ENCODE results near the gene FBXO24. TPM values are rescaled to one million over a fixed set of nuclear protein-coding genes. Genes with fewer than 3 reads are reported as not detected.
A peak's percentile ranks its signal among the peaks of the same experiment; 100 is the strongest.

FBXO24 gene
- total and polyA plus RNA-seq, 10 of the 15 experiments (the other 5 are each of a cell fraction or from before 2014, with no cell fraction given): 0.11 to 0.96 (median 0.27) TPM; not detected in 4

GRCh38 chr7:100545360-100546128 is 40.6 kb upstream of the FBXO24 start (continued):
- no peak for TF ChIP-seq ZBTB33 (IDR thresholded peaks at IDR 0.05)
- no peak for TF ChIP-seq MYB (IDR thresholded peaks at IDR 0.05; ENCODE audit: borderline replicate concordance, low read depth, low read length)
- TF ChIP-seq TCF12 (IDR thresholded peaks at IDR 0.05; ENCODE audit: low read depth, low read length): 0 out of 2 replicates have a peak, but pooled peaks have one; percentile 24
- TF ChIP-seq JUNB (IDR thresholded peaks at IDR 0.05): peak; percentile 94
- TF ChIP-seq ASH2L (IDR thresholded peaks at IDR 0.05; ENCODE audit: borderline replicate concordance, low read depth): 0 out of 2 replicates have a peak, but pooled peaks have one; percentile 14
- no peak for TF ChIP-seq USF1 (IDR thresholded peaks at IDR 0.05; ENCODE audit: borderline replicate concordance, extremely low read length, insufficient read depth, low read depth, low read length)
- 0 out of 2 replicates have a peak, but pooled peaks have one; percentile 56 for TF ChIP-seq RAD51 (IDR thresholded peaks at IDR 0.05)
- no peak for TF ChIP-seq HDAC6 (IDR thresholded peaks at IDR 0.05; ENCODE audit: unreplicated experiment)
- TF ChIP-seq ELK1 (IDR thresholded peaks at IDR 0.05; ENCODE audit: low read depth, low read length): no peak
- no peak for TF ChIP-seq ATF3 (IDR thresholded peaks at IDR 0.05; ENCODE audit: borderline replicate concordance, extremely low read depth, low read depth, low read length)
- no peak for TF ChIP-seq PAX8 (IDR thresholded peaks at IDR 0.05)
- peak; percentile 73; the same call in 1 of the 2 replicates for TF ChIP-seq EED (IDR thresholded peaks at IDR 0.05; ENCODE audit: low read depth)
- peak in 1 of 2 experiments; percentile 67; a peak in 1 of 4 replicates for TF ChIP-seq BHLHE40 (IDR thresholded peaks at IDR 0.05; ENCODE audit: borderline replicate concordance in 1 of 2, low read depth in 2 of 2, low read length in 1 of 2)
- peak; percentile 45 for TF ChIP-seq SP1 (IDR thresholded peaks at IDR 0.05; ENCODE audit: low read depth, low read length)
- TF ChIP-seq MEF2B (IDR thresholded peaks at IDR 0.05; ENCODE audit: partially characterized antibody, poor library complexity, severe bottlenecking): peak; percentile 10
- TF ChIP-seq TARDBP (IDR thresholded peaks at IDR 0.05; ENCODE audit: borderline replicate concordance): no peak
- peak; percentile 51; the same call in 1 of the 2 replicates for TF ChIP-seq JUND (IDR thresholded peaks at IDR 0.05; ENCODE audit: low read depth, low read length)
- TF ChIP-seq SPI1 (IDR thresholded peaks at IDR 0.05; ENCODE audit: borderline replicate concordance, insufficient read depth, low read depth, low read length): peak; percentile 65
- no peak for TF ChIP-seq PKNOX1 (IDR thresholded peaks at IDR 0.05)
- no peak for TF ChIP-seq ZNF622 (IDR thresholded peaks at IDR 0.05)

Data from GM12878 (cell line).